Fibroblast of skin of right biceps (primary cell): ENCODE measurements around the gene LRP8.
A peak's percentile ranks its signal among the peaks of the same experiment; 100 is the strongest.

ENCODE experiments used
- DNase-seq: peaks from one replicate; pipeline ENCODE4 v3.0.0-alpha.2; 2013

LRP8 gene

DNA sequence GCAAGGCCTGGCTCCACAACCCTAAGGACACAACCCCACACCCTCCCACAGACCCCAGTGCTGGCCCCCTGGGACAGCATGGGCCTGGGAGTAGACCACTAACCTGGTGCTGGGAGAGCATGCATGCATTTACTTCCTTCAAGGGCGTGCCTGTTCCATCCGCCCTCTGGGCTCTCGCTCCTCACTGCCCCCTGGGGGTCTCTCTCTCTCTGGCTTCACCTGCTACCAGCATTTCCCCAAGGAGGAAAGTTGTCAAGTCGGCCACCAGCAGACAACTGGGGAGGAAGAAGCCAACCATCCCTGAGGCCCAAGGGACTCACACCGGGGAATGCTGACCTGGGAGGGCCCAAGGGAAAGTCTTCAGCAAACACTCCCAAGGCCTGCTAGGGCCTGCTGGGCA, 6.5 kb downstream of the LRP8 start:
- no peak for DNase-seq

GRCh38 chr1:53320646-53321045, 7.2 kb downstream of the LRP8 start:
- DNase-seq, result no peak

- DNase-seq, result no peak
Observed at GRCh38 chr1:53319296-53320101, 8.4 kb downstream of the LRP8 start.

DNA sequence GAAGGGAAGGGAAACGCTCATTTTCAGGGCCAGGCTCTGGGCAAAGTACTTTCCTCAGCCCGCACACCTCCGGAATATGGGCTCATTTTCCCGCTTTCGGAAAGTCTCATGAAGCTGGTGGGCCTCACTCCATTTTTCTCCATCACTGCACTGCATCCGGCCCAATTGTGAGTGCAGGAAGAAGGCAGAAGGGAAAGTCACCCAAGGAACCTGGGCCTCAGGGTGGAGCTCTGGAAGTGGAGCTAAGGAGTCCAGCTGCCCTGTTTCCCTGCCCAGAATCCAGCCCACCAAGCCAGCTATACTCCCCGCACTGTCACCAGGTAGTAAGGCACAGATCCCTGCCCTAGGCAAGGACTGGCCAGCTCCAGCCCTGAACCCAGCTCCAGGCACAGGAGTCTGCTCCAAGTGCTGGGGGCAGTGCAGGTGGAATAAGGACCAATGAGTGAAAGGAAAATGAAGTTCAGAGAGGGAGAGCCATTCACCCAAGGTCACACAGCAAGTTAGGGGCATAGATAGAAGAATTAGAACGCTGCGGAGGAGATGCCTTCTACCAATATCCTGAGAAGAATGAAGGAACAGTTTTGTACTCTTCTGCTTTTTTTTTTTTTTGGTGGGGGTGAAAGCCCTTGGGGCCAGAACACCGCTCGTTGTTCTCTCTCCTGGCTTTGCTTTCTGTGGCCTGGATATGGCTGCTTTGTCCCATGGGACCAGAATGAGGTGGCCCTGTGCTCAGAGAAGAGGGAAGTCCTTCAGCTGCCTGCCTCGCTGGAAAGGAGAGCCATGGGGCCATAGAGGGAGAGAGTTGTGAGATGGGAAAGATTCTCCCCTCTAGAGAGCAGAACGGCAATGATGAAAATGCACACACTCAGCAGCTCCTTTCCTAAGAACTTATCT, 10.0 kb downstream of the LRP8 start:
- DNase-seq, result no peak

DNA sequence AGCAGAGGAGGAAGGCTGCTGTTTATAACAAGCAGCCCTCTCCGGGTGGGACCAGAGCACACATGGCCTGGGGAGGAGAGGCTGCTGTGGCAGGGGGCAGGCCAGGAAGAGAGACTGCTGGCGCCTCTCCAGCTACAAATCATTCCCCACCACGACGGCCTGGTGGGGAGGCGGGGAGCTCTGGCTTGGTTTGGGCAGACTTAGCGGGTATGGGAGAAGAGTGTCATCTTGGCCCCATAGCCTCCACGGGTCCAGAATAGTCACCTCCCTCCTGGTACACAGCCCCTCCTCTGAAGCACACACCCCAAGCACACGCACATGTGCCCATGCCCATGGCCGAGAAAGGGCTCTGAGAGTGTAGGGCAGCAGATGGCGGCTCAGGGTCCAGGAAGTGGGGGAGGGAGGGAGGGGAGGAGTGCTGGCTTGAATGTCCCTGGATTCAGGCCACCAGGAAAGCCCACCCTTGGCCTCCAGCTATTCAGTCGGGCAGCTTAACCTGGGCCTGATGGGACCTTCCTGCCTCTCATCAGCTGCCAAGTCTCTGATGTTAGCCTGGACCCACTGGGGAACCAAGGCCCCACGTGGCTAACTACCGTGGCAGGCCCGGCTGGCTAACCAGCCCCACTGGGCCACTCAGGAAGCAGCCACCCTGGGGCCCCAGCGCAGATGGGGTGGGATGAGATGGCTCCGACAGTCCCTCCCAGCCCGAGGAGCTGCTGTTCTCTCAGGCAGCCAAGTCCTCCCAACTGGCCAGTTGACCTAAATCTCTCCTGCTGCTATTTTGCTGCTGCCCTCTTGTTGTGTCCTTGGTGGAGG, 10.9 kb downstream of the LRP8 start:
- peak; percentile 25 for DNase-seq

DNA sequence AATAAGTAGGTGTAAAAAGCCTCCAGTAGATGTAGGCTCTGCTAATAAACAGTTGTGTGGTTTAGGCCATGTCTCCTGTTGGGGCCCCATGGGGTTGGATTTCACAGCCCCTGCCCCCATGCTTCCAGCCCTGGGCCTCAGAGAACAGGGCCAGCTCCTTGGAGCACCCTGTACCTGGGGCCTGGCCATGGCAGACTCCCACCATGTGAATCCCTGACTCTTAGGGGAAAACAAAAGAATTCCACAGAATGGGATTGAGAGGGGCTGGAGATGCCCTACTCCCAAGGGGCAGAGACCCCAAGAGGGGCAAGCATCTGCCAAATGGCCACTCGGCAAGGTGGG, 11.5 kb downstream of the LRP8 start:
- DNase-seq, result no peak

DNA sequence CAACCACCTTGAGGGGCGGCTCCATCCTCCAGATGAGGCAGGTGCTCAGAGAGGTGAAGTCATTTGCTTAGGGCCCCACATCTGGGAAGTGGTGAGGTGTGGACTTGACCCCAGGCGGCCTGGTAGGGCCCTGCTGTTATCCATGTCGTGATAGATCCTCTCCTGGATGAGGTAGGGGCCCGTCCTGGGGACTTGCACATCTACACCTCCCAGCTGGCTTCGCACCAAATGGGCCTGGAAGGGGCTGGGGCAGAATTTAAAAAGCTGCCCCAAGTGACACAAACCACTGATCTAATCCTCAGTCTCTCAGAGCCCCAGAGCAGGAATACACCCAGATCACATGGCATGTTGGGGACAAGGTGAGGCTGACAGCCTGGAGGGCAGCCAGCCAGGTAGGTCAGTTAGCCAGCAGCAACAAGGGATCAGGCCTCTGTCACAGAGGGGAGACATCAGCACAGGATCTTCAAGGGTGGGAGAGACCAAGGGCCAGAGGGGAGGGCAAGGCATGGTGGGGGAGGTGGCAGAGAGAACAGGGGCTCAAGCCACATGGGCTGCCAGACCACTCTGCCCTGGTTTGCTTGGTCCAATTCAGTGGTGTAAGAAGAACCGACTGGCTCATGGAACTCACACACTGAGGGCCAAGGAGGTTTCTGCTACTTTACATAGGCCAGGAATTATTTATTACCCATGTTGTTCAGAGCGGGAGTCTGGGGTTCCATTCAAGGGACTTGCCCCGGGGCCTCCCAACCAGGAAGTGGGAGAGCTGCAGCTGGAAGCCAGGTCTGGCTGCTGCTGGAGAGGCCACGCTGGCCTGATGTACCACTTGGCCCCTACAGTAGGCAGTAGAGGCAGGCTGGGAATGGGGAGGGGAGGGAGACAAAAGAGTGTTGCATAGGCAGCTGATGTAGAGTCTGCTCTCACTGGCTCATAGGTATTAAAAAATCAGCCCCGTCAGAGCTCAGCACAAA, 12.1 kb downstream of the LRP8 start:
- DNase-seq, result peak; percentile 14

DNA sequence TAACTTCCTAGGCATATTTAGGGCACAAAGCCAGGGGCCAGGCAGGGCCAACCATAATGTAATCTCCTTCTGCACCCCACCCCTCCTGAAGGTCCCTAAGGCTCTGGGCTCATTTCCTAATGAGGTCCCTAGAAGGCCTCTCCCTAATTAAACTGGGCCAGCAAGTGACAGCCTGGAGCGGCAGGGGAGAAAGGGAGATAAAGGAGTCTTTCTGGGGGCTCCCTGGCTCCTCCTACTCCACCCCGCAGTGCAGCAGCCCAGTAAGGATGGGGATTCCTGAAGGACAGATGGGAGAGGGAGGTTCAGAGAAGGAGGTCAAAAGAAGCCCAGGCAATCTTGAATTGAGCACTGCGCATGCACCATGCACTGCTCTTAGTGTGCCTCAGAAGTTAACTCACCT, 12.8 kb downstream of the LRP8 start:
- DNase-seq, result no peak

DNA sequence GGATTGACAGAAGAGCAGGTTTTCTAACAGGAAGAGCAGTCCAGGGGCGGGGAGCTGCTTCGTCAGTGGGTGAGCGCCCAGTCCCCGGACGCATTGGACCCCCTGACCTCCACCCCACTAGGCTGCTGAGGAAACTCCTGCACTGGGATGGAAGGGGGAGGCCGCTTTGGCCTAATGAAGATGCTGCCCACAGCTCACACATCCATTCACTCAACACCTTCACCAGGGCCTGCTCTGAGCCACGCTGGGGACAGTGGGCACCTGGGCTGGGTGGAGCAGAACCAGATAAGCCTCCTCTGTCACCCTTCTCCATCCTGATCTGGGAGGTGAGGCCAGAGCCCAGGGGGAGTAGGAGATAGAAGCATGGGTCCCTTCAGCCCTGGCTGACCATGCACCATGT, 13.3 kb downstream of the LRP8 start:
- no peak for DNase-seq

DNA sequence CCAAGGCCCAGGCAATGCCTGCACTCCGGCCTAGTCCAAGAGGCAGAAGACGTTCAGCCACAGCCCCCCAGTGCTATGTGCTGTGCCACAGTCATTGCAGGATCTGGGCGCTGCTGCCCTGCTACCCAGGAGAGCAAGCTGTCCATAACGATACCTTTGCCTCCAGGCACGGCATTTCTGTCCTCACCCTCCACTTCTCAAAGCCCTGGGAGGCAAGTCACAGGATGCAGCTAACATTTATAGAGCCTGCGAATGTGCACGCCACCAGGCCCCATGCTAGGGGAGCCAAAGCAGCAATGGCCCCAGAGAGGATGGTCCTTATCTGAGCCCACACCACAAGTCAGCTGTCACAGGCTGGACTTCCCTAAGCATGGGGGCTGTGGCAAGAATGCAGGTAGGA, 13.8 kb downstream of the LRP8 start:
- DNase-seq, result no peak

DNA sequence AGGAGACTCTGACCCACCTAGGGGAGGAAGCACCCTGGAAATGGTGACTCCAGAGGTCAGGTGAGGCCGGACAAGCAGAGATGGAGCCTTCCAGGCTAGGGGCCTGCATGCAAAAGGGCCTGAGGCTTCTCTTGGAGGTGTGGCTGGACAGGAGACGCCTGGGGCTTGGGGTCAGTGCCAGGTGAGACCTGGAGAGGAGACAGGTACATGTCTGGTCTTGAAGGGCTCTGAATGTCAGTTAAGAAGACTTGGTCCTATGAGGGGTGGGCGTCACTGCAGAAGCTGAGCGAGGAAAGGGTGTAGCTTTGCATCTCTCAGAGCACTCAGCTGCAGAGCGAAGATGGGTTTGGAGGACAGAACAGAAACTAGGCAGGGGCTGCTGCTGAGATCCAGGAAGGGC, 14.3 kb downstream of the LRP8 start:
- no peak for DNase-seq

GRCh38 chr1:53311702-53312305, 16.1 kb downstream of the LRP8 start:
- no peak for DNase-seq

- no peak for DNase-seq
Observed at GRCh38 chr1:53310847-53311681, 16.8 kb downstream of the LRP8 start.

DNA sequence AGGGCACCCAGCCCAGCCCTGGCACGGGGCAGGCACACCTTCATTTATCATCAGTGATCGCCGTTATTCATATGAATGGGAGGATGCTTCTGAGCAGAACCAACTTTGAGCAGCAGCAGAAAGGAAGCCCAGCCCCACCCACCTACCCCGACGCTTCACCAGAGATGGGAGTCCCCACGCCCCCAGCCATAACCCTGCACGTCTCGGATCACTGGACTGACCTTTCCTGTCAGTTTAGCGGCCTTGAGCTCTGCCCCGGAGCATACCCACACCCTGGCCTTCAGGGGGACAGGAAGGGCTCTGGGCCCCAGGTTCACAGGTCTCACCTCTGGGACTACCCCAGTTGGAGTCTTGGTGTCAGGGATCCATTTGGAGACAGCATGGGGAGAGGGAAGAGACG, 18.1 kb downstream of the LRP8 start:
- DNase-seq, result no peak

DNA sequence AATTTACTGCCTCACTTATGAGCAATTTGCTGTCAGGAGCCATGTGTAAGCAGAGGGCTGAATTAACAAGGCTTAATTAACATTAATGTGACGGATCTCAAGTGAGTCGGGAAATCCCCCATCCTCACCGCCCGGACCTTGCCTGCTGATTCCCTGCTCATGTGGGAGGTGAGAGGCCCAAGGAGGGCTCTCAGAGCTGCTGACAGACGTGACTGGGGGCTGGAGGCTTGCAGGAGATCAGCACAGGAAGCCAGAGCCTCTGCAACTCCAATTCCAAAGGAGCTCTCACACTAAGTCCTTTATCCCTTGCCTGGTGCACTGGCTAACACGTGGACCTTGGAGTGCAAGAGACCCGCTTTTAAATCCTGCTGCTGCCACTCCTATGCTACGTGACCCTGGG, 19.4 kb downstream of the LRP8 start:
- DNase-seq, result no peak

- no peak for DNase-seq
Observed at GRCh38 chr1:53307037-53307436, 20.8 kb downstream of the LRP8 start.

- no peak for DNase-seq
Observed at GRCh38 chr1:53306168-53306567, 21.7 kb downstream of the LRP8 start.

- no peak for DNase-seq
Observed at GRCh38 chr1:53305650-53306049, 22.2 kb downstream of the LRP8 start.

GRCh38 chr1:53304527-53304926, 23.3 kb downstream of the LRP8 start:
- DNase-seq, result no peak

DNA sequence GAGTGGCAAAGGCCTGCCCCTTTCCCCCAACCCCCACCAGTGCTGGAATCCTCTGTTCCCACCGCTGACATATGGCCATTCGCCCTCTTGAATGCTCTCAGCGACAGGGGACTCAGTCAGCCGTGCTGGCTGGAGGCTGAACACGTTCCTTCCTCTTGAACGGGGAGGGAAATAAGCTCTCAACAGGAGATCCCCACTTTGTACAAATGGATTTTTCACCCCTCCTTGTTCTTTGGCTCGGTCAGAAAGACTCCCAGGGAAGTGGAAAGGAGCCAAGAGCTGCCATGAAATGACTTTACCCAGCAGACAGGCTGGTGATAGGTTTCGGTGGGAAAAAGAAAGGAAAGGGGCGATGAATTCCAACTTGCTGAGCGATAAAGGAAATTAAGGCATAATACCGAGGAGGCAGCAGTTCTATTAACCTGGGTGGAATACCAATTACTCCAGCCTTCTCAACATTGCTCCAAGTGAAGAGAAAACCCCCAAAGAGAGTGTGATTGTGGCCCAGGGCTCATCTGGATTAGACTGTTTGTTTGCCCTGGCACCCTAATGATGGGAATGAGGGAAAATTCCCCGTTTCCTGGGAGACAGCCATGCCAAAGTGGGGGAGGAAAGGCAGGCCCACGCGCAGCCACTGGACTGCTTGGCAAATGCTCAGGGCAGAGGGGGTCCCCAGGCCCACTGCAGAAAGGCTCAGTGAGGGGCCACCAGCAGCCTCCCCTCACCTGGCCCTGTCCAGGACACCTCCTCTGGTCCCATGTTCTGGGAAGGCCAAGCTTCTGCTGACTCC, 23.9 kb downstream of the LRP8 start:
- DNase-seq, result peak; percentile 28
